Parathyroid adenoma (tissue), 2 donors: Measurements from ENCODE around the gene XAGE5.
"Not testable (repeated sequence)": the region's sequence is repeated elsewhere in the genome, so short reads cannot be mapped to it uniquely, and the experiment has no call there.

Experiments used
- H2AFZ ChIP-seq: fragments of 300-600 bp; sonication (generic); one replicate; pipeline ENCODE4 v1.7.0; 2017; ENCODE audit warnings: antibody characterized with exemption, mild to moderate bottlenecking
- H3K27ac ChIP-seq: fragments of 300-600 bp; sonication (generic); one replicate; pipeline ENCODE4 v1.7.0; 2017
- H3K27me3 ChIP-seq: fragments of 300-600 bp; sonication (generic); one replicate; pipeline ENCODE4 v1.7.0; 2017; ENCODE audit warnings: low read length; ENCODE audit not compliant: control insufficient read depth, insufficient read depth
- H3K36me3 ChIP-seq: fragments of 300-600 bp; sonication (generic); one replicate; pipeline ENCODE4 v1.7.0; 2017; ENCODE audit warnings: low read length; ENCODE audit not compliant: control insufficient read depth, insufficient read depth
- H3K4me1 ChIP-seq: fragments of 300-600 bp; sonication (generic); one replicate; pipeline ENCODE4 v1.7.0; 2017; ENCODE audit warnings: control low read depth
- H3K4me2 ChIP-seq: fragments of 300-600 bp; sonication (generic); one replicate; pipeline ENCODE4 v1.7.0; 2017; ENCODE audit warnings: low read length
- H3K4me3 ChIP-seq: fragments of 300-600 bp; sonication (generic); one replicate; pipeline ENCODE4 v1.7.0; 2017; ENCODE audit warnings: low read depth, low read length
- H3K79me2 ChIP-seq: fragments of 300-600 bp; sonication (generic); one replicate; pipeline ENCODE4 v1.7.0; 2017; ENCODE audit warnings: control low read depth
- H3K9ac ChIP-seq: fragments of 300-600 bp; sonication (generic); one replicate; pipeline ENCODE4 v1.7.0; 2017; ENCODE audit warnings: mild to moderate bottlenecking
- H3K9me3 ChIP-seq: fragments of 300-600 bp; sonication (generic); one replicate; pipeline ENCODE4 v1.7.0; 2017; ENCODE audit warnings: low read length; ENCODE audit not compliant: control insufficient read depth
- TF ChIP-seq, protein P1 (sequence below): fragments of 300-600 bp; sonication (generic); IDR thresholded peaks from one replicate; pipeline ENCODE4 v1.7.0; 2017; ENCODE audit warnings: antibody characterized with exemption, mild to moderate bottlenecking
- donor health status: primary hyperparathyroidism.

XAGE5 gene

DNA sequence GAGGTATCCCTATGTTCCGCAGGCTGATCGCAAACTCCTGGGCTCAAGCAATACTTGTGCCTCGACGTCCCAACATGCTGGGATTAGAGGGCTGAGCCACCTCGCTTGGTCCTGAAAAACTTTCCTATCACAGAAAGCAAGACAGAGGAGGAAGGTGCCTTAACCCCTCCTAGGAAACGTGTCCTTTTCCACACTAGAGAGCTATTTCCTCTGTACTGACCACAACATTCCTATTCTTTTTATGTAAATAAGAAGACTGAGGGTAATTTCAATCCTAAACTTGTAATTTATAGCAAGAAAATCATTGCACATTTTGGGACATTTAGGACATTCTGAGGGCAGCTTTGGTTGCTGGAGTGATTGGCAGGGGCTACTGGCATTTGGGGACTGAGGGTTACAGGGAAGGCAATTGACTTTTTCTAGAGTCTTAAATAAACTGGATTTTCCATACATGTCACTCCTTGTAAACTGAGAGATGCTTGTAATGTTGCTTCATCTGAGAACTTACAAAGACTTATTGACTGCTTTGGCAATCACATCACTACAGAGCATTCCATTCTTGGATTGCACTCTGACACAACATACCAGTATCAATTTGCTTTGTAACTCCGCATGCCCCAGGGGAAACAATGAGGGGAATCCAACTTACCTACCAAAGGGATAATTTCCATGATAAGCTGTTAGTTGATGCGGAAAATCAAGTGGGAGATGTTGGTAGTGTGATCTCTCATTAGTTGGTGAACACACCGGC is 41.2 kb downstream of the XAGE5 start:
- no peaks in the 10 kb centered on the region for H3K9me3 ChIP-seq
- no peaks in the 10 kb centered on the region for H3K4me1 ChIP-seq
- H3K27ac ChIP-seq: no peak overlapping the region
- no peaks in the 10 kb centered on the region for H3K27me3 ChIP-seq
- no peak overlapping the region for H3K4me3 ChIP-seq
- no peak overlapping the region for H3K4me2 ChIP-seq
- H3K79me2 ChIP-seq: no peaks in the 10 kb centered on the region
- no peaks in the 10 kb centered on the region for H3K36me3 ChIP-seq
- H3K9ac ChIP-seq: no peak overlapping the region
- no peak overlapping the region for H2AFZ ChIP-seq
- TF ChIP-seq, protein P1, sequence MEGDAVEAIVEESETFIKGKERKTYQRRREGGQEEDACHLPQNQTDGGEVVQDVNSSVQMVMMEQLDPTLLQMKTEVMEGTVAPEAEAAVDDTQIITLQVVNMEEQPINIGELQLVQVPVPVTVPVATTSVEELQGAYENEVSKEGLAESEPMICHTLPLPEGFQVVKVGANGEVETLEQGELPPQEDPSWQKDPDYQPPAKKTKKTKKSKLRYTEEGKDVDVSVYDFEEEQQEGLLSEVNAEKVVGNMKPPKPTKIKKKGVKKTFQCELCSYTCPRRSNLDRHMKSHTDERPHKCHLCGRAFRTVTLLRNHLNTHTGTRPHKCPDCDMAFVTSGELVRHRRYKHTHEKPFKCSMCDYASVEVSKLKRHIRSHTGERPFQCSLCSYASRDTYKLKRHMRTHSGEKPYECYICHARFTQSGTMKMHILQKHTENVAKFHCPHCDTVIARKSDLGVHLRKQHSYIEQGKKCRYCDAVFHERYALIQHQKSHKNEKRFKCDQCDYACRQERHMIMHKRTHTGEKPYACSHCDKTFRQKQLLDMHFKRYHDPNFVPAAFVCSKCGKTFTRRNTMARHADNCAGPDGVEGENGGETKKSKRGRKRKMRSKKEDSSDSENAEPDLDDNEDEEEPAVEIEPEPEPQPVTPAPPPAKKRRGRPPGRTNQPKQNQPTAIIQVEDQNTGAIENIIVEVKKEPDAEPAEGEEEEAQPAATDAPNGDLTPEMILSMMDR: no peak

DNA sequence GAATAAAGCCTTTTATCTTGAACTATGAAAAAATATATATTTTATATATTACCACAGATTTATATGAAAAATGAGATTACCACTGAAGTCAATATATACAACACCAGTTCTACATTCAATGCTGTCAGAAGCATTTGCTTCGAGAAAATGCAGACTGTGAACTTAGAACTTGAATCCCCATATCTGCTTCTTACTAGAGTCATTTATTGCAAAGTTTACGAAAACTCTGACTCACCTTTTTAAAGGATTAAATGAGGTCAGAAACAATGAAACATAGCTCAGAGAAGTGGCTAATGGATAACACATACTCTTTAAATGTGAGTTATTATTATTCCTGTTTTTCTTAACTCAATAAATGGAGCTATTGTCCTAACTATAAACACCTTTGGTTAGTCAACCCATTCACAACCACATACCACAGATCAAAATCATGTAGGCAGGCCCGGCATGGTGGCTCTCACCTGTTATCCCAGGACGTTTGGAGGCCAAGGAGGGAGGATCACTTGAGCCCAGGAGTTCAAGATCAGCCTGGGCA is 46.0 kb downstream of the XAGE5 start:
- not testable (repeated sequence) for H3K27ac ChIP-seq, H3K9ac ChIP-seq, H3K9me3 ChIP-seq, H2AFZ ChIP-seq, H3K4me3 ChIP-seq, H3K4me1 ChIP-seq, H3K27me3 ChIP-seq, H3K36me3 ChIP-seq, H3K79me2 ChIP-seq, H3K4me2 ChIP-seq

DNA sequence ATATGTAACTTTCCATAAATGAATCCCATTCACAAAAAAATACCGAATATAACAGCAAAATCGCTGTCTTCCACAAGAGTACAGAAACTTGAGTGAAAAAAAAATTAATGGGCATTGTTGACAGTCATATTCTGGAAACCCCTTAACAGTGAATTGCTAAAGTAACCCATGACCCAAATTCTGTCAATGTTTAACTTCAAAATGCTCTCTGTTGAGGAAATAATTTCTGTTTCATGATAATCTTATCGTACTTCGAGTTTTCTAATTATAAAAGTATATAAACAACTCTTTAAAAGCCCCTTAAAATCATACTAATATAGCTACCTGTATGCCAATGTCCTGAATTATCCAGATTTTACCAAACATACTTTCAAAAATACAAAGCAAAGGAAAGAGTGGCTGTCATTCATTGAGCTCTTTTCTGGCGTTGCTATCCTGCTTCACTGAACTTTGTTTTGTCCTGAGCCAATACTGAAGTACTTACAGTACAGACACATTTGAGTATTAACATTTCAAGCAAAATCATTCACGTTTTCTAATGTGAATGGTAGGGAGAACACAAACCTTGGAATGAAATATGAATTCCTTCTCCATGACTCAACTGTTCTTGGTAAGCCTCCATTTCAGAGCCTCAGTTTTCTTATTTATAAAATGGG is 54.4 kb downstream of the XAGE5 start:
- no peaks in the 10 kb centered on the region for H3K79me2 ChIP-seq
- H3K27me3 ChIP-seq: no peaks in the 10 kb centered on the region
- no peaks in the 10 kb centered on the region for H3K4me1 ChIP-seq
- no peak overlapping the region for H3K4me2 ChIP-seq
- H3K27ac ChIP-seq: no peak overlapping the region
- H3K36me3 ChIP-seq: no peaks in the 10 kb centered on the region
- TF ChIP-seq, protein P1: no peak
- H3K4me3 ChIP-seq: no peak overlapping the region
- H2AFZ ChIP-seq: no peak overlapping the region
- H3K9ac ChIP-seq: no peak overlapping the region
- H3K9me3 ChIP-seq: no peaks in the 10 kb centered on the region
